SK-N-SH (cell line): Measurements from ENCODE around the gene SPG11. TPM values are rescaled to one million over a fixed set of nuclear protein-coding genes. Genes with fewer than 3 reads are reported as not detected.

ENCODE experiments used
- CTCF ChIA-PET: fragments of 300-600, 350-600 bp; formaldehyde crosslinking; extraction: SDS; loops from one replicate; lab custom pipeline; 2021; lab: Yijun Ruan, JAX
- POLR2A ChIA-PET: fragments of 350-600 bp; sonication (Branson Sonifier 250); formaldehyde crosslinking; extraction: SDS; loops from one replicate; lab custom pipeline; 2020; ENCODE audit warnings: antibody characterized with exemption, inconsistent platforms; lab: Yijun Ruan, JAX
- DNase-seq: peaks from one replicate; pipeline ENCODE4 v3.0.0; 2012
- H2AFZ ChIP-seq: fragments of 200-600 bp; sonication (generic); 2 replicates; pipeline ENCODE4 v1.8.1; 2016; ENCODE audit warnings: antibody characterized with exemption, mild to moderate bottlenecking, low read depth
- H3F3A ChIP-seq: fragments of 200-600 bp; sonication (generic); replicated peaks from 2 replicates; pipeline ENCODE3; 2016; ENCODE audit warnings: antibody characterized with exemption, mild to moderate bottlenecking; ENCODE audit not compliant: insufficient read depth
- H3K27ac ChIP-seq, 2 experiments: fragments of 200-500 bp in 1 of 2; fragments of 200-600 bp in 1 of 2; sonication (Bioruptor generic) in 1 of 2; sonication (generic), shearing (Covaris generic) in 1 of 2; 2 replicates each; pipeline versions ENCODE4 v1.5.1 to v1.6.1; 2014 to 2016; ENCODE audit warnings: low read depth in 2 of 2, inconsistent platforms in 1 of 2, low read length in 1 of 2, mild to moderate bottlenecking in 1 of 2, mixed read lengths in 1 of 2
- H3K27me3 ChIP-seq: fragments of 200-600 bp; sonication (generic), shearing (Covaris generic); 2 replicates; pipeline ENCODE4 v1.6.1; 2016; ENCODE audit warnings: mixed run types; ENCODE audit not compliant: insufficient read depth
- H3K36me3 ChIP-seq, 2 experiments: fragments of 200-500 bp in 1 of 2; fragments of 200-600 bp in 1 of 2; sonication (Bioruptor generic) in 1 of 2; sonication (generic) in 1 of 2; replicated peaks in 1 of 2; 2 replicates each; pipeline versions ENCODE3 to v1.5.1; 2014 to 2016; ENCODE audit warnings: low read length in 1 of 2, mild to moderate bottlenecking in 1 of 2; ENCODE audit not compliant: insufficient read depth in 2 of 2, control insufficient read depth in 1 of 2
- H3K4me1 ChIP-seq, 2 experiments: fragments of 200-500 bp in 1 of 2; fragments of 200-600 bp in 1 of 2; sonication (Bioruptor generic) in 1 of 2; sonication (generic), shearing (Covaris generic) in 1 of 2; 2 replicates each; pipeline versions ENCODE4 v1.5.1 to v1.6.1; 2014 to 2016; ENCODE audit warnings: low read depth in 1 of 2, low read length in 1 of 2, mixed run types in 1 of 2; ENCODE audit not compliant: insufficient read depth in 2 of 2, control insufficient read depth in 1 of 2
- H3K4me2 ChIP-seq: fragments of 200-600 bp; sonication (generic), shearing (Covaris generic); 2 replicates; pipeline ENCODE4 v1.6.1; 2017; ENCODE audit warnings: mixed run types
- H3K4me3 ChIP-seq, 2 experiments: fragments of 200-500 bp in 1 of 2; fragments of 200-600 bp in 1 of 2; sonication (Bioruptor generic) in 1 of 2; sonication (generic), shearing (Covaris generic) in 1 of 2; 2 replicates each; pipeline versions ENCODE4 v1.5.1 to v1.8.1; 2014 to 2016; ENCODE audit warnings: low read depth in 2 of 2, inconsistent platforms in 1 of 2, low read length in 1 of 2, mild to moderate bottlenecking in 1 of 2, mixed read lengths in 1 of 2, moderate library complexity in 1 of 2
- H3K79me2 ChIP-seq: fragments of 200-600 bp; sonication (generic); 2 replicates; pipeline ENCODE4 v1.8.1; 2017; ENCODE audit warnings: mild to moderate bottlenecking; ENCODE audit not compliant: insufficient read depth
- H3K9ac ChIP-seq: fragments of 200-600 bp; sonication (generic); 2 replicates; pipeline ENCODE4 v1.6.1; 2017; ENCODE audit warnings: mixed run types
- H3K9me2 ChIP-seq: fragments of 200-600 bp; sonication (generic); 2 replicates; pipeline ENCODE4 v1.6.1; 2017; ENCODE audit warnings: mixed run types
- H3K9me3 ChIP-seq: fragments of 200-600 bp; sonication (generic); 2 replicates; pipeline ENCODE4 v1.6.1; 2017; ENCODE audit warnings: mixed run types, mild to moderate bottlenecking, moderate library complexity
- H4K20me1 ChIP-seq: fragments of 200-600 bp; sonication (generic); 2 replicates; pipeline ENCODE4 v1.6.1; 2017; ENCODE audit warnings: mild to moderate bottlenecking, mixed run types; ENCODE audit not compliant: insufficient read depth
- CHD2 ChIP-seq: fragments of 150-350 bp; IDR thresholded peaks from 2 replicates; pipeline ENCODE4 v1.6.1; 2018; ENCODE audit warnings: low read length; ENCODE audit not compliant: partially characterized antibody
- ELF1 ChIP-seq: IDR thresholded peaks from 2 replicates; pipeline ENCODE4 v1.4.0; 2012
- FOXJ3 ChIP-seq: sonication (generic); formaldehyde crosslinking; IDR thresholded peaks from 2 replicates; pipeline ENCODE4 v1.5.1; 2020; ENCODE audit warnings: mild to moderate bottlenecking, missing genetic modification reagents
- GABPA ChIP-seq: IDR thresholded peaks from 2 replicates; pipeline ENCODE4 v1.4.0; 2012; ENCODE audit warnings: low read depth, mild to moderate bottlenecking
- GATA2 ChIP-seq: sonication (generic); formaldehyde crosslinking; IDR thresholded peaks from 2 replicates; pipeline ENCODE4 v1.5.0; 2020; ENCODE audit warnings: mild to moderate bottlenecking, missing genetic modification reagents
- JUND ChIP-seq: IDR thresholded peaks from 2 replicates; pipeline ENCODE4 v1.4.0; 2012
- NRF1 ChIP-seq: IDR thresholded peaks from 2 replicates; pipeline ENCODE4 v1.6.1; 2012; ENCODE audit warnings: low read depth, mild to moderate bottlenecking, low read length
- RXRA ChIP-seq: IDR thresholded peaks from 2 replicates; pipeline ENCODE4 v1.4.0; 2012; ENCODE audit warnings: low read depth, mild to moderate bottlenecking, borderline replicate concordance
- SIN3A ChIP-seq: IDR thresholded peaks from 2 replicates; pipeline ENCODE4 v1.6.1; 2012; ENCODE audit warnings: low read depth, mild to moderate bottlenecking, low read length, moderate library complexity, borderline replicate concordance
- WGBS: methylation state at CpG from one replicate; pipeline ENCODE4 v1.1.6; 2017; ENCODE audit warnings: low lambda C conversion rate; 5-methylcytosine and 5-hydroxymethylcytosine counted together
- polyA plus RNA-seq, 3 experiments: library from polyadenylated mRNA; depleted of rRNA; stranded (reverse); fragments of >200 nt; gene quantifications; 2 replicates each; pipeline ENCODE4 v1.2.3, GENCODE V29; 2012
- TF ChIP-seq, protein P1 (sequence below): IDR thresholded peaks from 2 replicates; pipeline ENCODE4 v1.4.0; 2012; ENCODE audit warnings: low read depth, borderline replicate concordance
- TF ChIP-seq, protein P2 (sequence below): IDR thresholded peaks from 2 replicates; pipeline ENCODE4 v1.4.0; 2012; ENCODE audit warnings: low read depth, borderline replicate concordance
- TF ChIP-seq, protein P3 (sequence below): IDR thresholded peaks from 2 replicates; pipeline ENCODE4 v1.4.0; 2012; ENCODE audit warnings: low read depth

Gene SPG11
- polyA plus RNA-seq, 1 of the 3 experiments (the other 2 are of a cell fraction): 36.3 TPM

DNA sequence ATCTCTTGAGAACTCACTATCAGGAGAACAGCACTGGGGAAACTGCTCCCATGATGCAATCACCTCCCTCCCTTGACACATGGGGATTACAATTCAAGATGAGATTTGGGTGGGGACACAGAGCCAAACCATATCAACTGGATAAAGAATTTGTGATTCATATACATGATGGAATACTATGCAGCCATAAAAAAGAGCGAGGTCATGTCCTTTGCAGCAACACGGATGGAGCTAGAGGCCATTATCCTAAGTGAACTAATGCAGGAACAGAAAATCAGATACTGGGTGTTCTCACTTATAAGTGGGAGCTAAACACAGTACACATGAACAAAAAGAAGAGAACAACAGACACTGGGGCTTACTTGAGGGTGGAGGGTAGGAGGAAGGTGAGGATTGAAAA is 17.0 kb downstream of the SPG11 start:
- H3F3A ChIP-seq: no peaks in the 10 kb centered on the region
- no peaks in the 10 kb centered on the region for H3K27me3 ChIP-seq
- no peak overlapping the region for H3K4me2 ChIP-seq
- H4K20me1 ChIP-seq: no peaks in the 10 kb centered on the region
- H3K9ac ChIP-seq: no peak overlapping the region
- no peak overlapping the region for H3K4me3 ChIP-seq
- ChIA-PET CTCF (interaction anchor here (0.6 to 1.4 kb wide), 2 partner anchors 17 to 64 kb away, joined by 3 to 4 read pairs; partner anchors contain the start of genes PATL2 and SPG11), POLR2A (no interaction called here)
- no peaks in the 10 kb centered on the region for H3K9me2 ChIP-seq
- H3K36me3 ChIP-seq: peaks cover 27 to 52% of the 10 kb centered on the region in 2 experiments
- no peak for TF ChIP-seq ELF1
- no peak for DNase-seq
- 98% methylated on average over 2 of the region's 2 CpGs for WGBS
- no peak overlapping the region for H2AFZ ChIP-seq
- H3K9me3 ChIP-seq: no peaks in the 10 kb centered on the region
- no peak overlapping the region for H3K27ac ChIP-seq
- H3K79me2 ChIP-seq: peaks cover 32% of the 10 kb centered on the region; the same call in 1 of the 2 replicates
- H3K4me1 ChIP-seq: no peaks in the 10 kb centered on the region

DNA sequence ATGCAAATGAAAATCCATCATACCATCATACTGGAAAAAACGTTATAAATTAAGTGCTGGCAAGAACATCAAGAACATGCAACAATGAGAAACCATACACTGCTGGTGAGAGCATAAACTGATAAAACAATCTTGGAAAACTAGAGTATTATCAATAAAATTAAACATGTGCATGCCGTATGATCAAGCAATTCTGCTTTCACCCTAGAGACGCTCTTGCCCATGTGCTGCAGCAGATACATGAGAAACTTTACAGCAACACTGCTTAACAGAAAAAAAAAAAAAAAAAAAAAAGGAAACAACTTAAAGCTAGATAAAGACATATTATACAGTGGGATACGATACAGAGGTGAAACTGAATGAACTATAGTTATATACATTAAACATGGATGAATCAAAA is 21.8 kb downstream of the SPG11 start:
- H3K4me2 ChIP-seq: no peak overlapping the region
- no peaks in the 10 kb centered on the region for H3K9me2 ChIP-seq
- H3F3A ChIP-seq: no peaks in the 10 kb centered on the region
- H3K27me3 ChIP-seq: no peaks in the 10 kb centered on the region
- H3K9me3 ChIP-seq: 0 out of 2 replicates have a peak, but pooled peaks cover 11% of the 10 kb centered on the region
- ChIA-PET CTCF (no interaction called here), POLR2A (no interaction called here)
- no peak overlapping the region for H3K27ac ChIP-seq
- H3K9ac ChIP-seq: no peak overlapping the region
- TF ChIP-seq, protein P1, sequence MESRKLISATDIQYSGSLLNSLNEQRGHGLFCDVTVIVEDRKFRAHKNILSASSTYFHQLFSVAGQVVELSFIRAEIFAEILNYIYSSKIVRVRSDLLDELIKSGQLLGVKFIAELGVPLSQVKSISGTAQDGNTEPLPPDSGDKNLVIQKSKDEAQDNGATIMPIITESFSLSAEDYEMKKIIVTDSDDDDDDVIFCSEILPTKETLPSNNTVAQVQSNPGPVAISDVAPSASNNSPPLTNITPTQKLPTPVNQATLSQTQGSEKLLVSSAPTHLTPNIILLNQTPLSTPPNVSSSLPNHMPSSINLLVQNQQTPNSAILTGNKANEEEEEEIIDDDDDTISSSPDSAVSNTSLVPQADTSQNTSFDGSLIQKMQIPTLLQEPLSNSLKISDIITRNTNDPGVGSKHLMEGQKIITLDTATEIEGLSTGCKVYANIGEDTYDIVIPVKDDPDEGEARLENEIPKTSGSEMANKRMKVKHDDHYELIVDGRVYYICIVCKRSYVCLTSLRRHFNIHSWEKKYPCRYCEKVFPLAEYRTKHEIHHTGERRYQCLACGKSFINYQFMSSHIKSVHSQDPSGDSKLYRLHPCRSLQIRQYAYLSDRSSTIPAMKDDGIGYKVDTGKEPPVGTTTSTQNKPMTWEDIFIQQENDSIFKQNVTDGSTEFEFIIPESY: no peak
- TF ChIP-seq, protein P2, sequence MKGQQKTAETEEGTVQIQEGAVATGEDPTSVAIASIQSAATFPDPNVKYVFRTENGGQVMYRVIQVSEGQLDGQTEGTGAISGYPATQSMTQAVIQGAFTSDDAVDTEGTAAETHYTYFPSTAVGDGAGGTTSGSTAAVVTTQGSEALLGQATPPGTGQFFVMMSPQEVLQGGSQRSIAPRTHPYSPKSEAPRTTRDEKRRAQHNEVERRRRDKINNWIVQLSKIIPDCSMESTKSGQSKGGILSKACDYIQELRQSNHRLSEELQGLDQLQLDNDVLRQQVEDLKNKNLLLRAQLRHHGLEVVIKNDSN: no peak
- TF ChIP-seq FOXJ3: no peak
- no peak for TF ChIP-seq GABPA
- TF ChIP-seq CHD2: no peak
- no peak for TF ChIP-seq GATA2 (CRISPR knock-in tag)
- no peak for TF ChIP-seq JUND
- TF ChIP-seq, protein P3, sequence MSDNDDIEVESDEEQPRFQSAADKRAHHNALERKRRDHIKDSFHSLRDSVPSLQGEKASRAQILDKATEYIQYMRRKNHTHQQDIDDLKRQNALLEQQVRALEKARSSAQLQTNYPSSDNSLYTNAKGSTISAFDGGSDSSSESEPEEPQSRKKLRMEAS: no peak
- TF ChIP-seq RXRA: no peak
- TF ChIP-seq SIN3A: no peak
- TF ChIP-seq NRF1: no peak
- 86% methylated on average over 4 of the region's 4 CpGs for WGBS
- no peaks in the 10 kb centered on the region for H3K4me1 ChIP-seq
- peaks cover 3 to 51% of the 10 kb centered on the region in 2 experiments for H3K36me3 ChIP-seq
- H2AFZ ChIP-seq: no peak overlapping the region
- no peaks in the 10 kb centered on the region for H4K20me1 ChIP-seq
- no peak for DNase-seq
- H3K4me3 ChIP-seq: no peak overlapping the region
- peaks cover 38% of the 10 kb centered on the region; the same call in 1 of the 2 replicates for H3K79me2 ChIP-seq
